KOPT-K1 (cell line): Measurements from ENCODE around the gene AK5.

Experiments
- H3K27ac ChIP-seq: fragments of 200-600 bp; sonication (generic); 2 replicates; pipeline ENCODE4 v1.5.1; 2016; ENCODE audit warnings: antibody characterized with exemption, mild to moderate bottlenecking, low read depth, low read length; ENCODE audit not compliant: poor library complexity, severe bottlenecking
- H3K36me3 ChIP-seq: fragments of 200-600 bp; sonication (generic); 2 replicates; pipeline ENCODE4 v1.5.1; 2017; ENCODE audit warnings: antibody characterized with exemption, mild to moderate bottlenecking, low read length, moderate library complexity; ENCODE audit not compliant: insufficient read depth
- H3K9me3 ChIP-seq: fragments of 200-600 bp; sonication (generic); 2 replicates; pipeline ENCODE4 v1.5.1; 2017; ENCODE audit warnings: antibody characterized with exemption, low read length, mild to moderate bottlenecking; ENCODE audit not compliant: insufficient read depth, poor library complexity, severe bottlenecking

Gene AK5

DNA sequence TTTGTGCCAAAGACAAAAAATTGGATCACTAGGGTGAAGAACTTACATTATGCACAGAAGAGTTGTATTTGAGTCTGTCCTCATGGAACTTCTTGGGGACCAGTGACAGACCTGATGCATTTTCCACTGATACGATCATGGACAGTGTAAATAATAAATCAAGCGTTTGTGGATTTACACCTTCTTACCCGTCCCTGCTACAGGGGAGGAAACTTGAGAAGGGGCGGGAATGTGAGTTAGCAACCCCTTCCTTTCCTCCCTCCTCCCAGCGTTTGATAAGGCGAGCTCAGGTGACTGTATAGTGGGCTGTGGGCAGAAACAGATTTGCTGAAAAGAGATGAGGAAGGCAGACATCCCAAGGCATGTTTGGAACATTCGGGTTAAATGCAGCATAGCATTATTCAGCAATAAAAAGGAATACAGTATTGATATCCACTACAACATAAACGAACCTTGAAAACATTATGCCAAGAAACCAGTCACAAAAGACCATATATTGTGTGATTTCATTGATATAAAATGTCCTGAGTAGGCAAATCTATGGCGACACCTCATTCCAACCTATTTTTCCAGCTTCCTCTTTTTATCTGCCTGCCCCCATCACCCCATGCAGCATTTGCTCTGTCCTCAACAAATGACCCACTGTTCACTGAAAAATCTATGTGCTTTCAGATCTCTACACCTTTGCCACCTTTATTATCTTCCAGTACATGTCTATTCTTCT is 271.9 kb downstream of the AK5 start:
- Histone ChIP-seq H3K36me3 (no peaks in the 10 kb centered on the region), H3K9me3 (no peaks in the 10 kb centered on the region), H3K27ac (no peak overlapping the region)

DNA sequence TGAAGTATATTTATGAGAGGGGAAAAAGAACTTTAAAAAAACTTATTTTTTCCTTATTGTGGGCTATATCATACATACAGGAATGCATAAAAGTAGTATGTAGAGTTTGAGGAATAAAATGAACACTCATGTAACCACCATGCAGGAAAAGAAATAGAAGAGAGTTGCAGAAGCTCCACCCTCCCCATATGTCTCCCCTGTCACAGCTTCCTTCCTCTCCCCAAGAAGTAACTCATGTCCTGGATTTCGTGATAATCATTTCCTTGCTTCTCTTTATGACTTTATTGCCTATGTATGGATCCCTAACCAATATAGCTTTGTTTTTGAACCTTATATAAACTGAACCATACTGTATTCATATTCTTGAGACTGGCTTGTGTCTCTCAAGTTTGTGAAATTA is 274.2 kb downstream of the AK5 start:
- H3K27ac ChIP-seq, result no peak overlapping the region
- no peaks in the 10 kb centered on the region for H3K9me3 ChIP-seq
- peaks cover 8% of the 10 kb centered on the region; the same call in 1 of the 2 replicates for H3K36me3 ChIP-seq

DNA sequence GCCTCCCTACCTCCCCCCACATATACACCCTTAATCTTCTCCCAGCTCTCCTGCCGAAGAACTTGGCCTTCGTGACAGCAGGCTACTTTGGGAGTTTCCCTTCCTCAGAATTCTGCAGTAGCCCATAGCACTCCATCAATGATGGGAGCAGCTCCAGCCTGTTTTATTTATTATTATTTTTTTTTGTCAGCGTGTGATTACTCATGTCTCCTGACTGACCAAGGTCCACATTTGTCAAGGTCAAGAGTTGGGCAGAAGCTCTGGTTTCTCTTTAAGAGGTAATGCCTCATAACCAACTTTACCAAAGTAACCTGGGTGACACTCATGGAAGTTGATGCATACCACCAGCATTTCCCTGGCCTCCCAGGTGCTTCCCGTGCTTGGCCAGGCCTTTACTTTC is 275.2 kb downstream of the AK5 start:
- Histone ChIP-seq H3K27ac (no peak overlapping the region), H3K9me3 (no peaks in the 10 kb centered on the region), H3K36me3 (peaks cover 18% of the 10 kb centered on the region; the same call in 1 of the 2 replicates)

DNA sequence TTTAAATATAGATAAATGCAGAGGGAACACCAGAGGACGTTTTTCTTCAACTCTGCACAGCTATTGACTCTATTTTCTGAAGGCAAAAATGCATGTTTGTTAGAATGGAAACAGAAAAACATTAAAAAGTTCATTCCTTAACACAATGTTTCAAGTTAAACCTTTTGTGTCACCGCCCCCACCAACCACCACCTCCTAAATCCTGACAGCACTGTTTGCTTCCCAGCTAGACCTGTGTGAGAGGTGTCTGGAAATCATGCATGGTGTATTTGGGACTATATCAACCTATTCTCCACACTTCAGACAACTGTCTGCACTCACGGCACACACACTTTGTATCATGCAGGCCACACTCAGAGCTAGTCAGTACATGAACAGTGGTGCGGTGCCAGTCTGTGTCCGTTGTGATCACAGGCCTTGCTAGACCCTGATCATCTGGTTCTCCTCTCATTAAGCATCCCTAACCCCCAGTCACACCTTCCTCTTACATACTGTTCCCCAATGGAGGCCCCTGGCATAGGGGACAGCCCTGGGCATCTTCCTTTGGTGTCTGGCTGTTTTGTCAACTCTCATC is 276.9 kb downstream of the AK5 start:
- Histone ChIP-seq H3K27ac (no peak overlapping the region), H3K36me3 (peaks cover 34% of the 10 kb centered on the region), H3K9me3 (no peaks in the 10 kb centered on the region)

DNA sequence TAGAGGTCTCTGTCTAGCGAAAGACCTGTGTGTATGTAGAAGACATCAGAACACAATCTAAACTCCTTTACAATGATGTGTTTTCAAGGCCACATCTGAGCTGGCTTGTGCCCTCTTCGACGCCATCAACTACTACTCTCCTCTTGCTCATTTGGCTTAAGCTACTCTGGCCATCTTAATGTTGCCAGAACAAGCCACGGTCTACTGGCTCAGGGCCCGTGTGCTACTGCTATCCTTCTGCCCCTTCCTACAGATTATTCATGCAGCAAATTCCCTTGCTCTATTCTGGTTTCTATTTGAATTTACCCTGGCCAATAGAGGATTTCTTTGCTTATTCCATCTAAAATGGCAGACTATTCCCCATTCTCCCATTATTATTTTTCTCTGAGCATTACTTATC is 278.9 kb downstream of the AK5 start:
- no peak overlapping the region for H3K27ac ChIP-seq
- H3K9me3 ChIP-seq, result no peaks in the 10 kb centered on the region
- peaks cover 52% of the 10 kb centered on the region for H3K36me3 ChIP-seq

DNA sequence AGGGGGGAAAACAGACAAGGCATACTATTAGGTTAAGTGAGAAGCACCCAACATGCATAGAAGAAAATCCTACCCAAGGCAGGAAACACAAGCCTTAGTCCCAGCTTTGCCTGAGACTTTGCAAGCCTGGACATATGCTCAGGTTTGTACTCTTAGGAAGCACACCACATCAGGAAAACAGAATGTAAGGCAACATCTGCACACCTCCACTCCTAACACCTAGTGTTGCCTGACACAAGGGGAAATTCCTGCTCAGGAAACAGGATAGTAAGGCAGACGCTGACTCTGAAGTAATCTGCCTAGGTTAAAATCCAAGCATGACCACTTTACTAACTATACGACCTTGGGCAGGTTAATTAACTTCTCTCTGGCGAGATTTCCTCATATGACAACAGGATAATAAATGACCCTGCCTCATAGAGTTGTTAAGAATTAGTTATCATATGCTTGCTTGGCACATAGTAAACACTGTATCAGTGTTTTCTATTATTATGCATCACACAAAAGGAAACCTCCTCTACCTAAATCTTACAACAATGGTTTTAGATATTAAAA is 280.9 kb downstream of the AK5 start:
- no peaks in the 10 kb centered on the region for H3K9me3 ChIP-seq
- H3K36me3 ChIP-seq, result peaks cover 71% of the 10 kb centered on the region
- H3K27ac ChIP-seq, result no peak overlapping the region

DNA sequence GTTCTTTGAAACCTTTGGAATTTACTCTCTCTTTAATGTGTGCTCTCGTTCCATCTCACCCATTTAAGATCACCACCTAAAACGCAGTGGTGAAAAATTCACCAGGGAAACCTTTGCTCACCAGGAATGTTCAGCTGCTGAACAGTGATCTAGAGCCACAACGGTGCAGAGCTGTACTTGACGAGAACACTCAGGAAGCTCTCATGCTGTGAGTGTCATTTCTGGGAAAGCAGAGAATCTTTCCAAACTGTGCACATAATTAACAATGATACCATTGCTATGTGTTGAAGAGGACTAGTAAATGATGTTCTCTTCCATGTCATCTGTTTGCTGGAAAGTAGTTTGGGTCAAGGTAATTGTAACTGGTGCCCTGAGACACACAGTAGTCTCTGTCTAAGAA is 283.5 kb downstream of the AK5 start:
- Histone ChIP-seq H3K36me3 (peaks cover 88% of the 10 kb centered on the region), H3K27ac (no peak overlapping the region)

DNA sequence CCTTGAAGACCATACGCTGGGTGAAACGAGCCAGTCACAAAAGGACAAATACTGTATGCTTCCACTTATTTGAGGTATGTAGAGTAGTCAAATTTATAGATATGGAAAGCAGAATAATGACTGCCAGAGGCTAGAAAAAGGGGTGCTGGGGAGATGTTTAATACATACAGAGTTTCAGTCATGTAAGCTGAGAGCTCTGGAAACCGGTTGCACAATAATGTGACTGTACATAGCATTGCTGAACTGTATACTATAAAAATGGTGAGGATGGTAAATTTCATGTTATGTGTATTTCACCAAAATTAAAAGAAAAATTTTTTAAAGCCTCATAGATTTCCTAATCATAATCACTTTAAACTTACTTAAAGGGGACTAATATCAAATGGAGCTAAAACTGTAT is 289.8 kb downstream of the AK5 start:
- peaks cover 87% of the 10 kb centered on the region for H3K36me3 ChIP-seq

More for the DNA sequence above, 283.5 kb downstream of the AK5 start:
- H3K9me3 ChIP-seq, result no peaks in the 10 kb centered on the region

DNA sequence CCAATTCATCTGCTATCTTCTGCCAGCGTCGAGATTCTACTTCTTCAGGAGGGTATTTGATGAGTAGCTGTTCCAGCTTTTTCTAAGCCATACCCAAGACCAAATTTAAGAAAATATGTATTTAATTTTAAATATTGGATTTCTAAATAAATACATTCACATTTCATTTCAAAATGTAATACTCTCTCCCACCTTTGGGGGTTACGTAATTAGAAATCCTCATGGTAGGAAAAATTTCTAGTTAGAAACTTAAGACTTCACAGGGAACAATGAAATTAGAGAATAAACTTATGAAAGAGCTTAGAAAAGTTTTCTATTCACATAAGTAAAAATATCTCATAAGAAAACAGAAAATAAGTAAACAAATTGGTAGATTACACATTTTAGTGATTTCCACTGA is 297.7 kb downstream of the AK5 start:
- H3K36me3 ChIP-seq, result peaks cover 98% of the 10 kb centered on the region
- no peaks in the 10 kb centered on the region for H3K9me3 ChIP-seq
- no peak overlapping the region for H3K27ac ChIP-seq

More for the DNA sequence above, 289.8 kb downstream of the AK5 start:
- Histone ChIP-seq H3K27ac (no peak overlapping the region), H3K9me3 (no peaks in the 10 kb centered on the region)

DNA sequence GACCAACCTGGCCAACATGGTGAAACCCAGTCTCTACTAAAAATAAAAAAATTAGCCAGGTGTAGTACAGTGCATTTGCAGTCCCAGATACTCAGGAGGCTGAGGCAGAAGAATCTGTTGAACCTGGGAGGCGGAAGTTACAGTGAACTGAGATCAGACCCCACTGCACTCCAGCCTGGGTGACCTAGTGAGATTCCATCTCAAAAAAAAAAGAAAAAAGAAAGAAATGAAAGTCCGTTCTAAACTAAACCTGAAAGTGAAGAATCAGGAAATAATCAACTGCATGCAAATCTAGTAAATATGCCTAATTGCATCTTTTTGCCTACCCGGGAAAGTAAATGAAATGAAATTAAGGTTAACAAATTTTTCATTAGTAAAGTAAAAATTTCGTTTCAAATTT is 301.1 kb downstream of the AK5 start:
- no peaks in the 10 kb centered on the region for H3K9me3 ChIP-seq
- no peak overlapping the region for H3K27ac ChIP-seq
- peaks cover 67% of the 10 kb centered on the region for H3K36me3 ChIP-seq

DNA sequence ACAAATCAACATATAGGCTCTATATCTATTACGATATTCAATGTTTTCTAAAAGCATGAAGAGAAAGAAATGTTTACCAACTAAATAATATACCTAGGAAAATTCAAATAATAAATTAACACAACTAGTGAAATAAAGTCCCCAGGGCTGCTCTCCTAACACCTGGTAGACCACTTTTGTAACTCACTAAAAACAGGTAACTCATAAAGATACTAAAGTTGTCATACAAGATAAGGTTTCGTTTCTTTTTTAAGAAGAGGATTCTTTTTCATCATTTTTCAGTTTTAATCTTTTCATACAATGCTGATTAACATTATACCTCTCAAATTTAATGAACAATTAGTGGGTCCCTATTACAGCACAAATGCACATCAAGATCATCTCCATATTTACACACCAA is 301.7 kb downstream of the AK5 start:
- Histone ChIP-seq H3K9me3 (no peaks in the 10 kb centered on the region), H3K27ac (no peak overlapping the region), H3K36me3 (peaks cover 64% of the 10 kb centered on the region)

DNA sequence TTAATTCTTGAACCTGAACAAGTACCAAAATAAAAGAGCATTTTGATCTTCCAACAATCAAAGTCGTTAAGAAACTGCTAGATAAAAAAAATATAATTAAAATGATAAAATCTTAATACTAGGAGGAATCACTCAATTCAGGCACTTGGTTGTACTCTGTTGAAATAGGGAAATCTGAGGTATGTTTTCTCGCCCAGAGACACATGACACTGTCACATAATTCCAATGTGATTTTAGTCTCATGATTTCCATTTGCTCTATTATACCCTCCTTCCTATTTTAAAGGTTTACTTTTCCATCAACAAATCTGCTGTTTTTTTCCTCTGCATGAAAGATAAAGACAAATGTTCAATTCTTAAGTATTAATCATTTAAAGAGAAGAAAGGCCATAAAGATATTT is 303.1 kb downstream of the AK5 start:
- H3K27ac ChIP-seq, result no peak overlapping the region
- peaks cover 50% of the 10 kb centered on the region for H3K36me3 ChIP-seq
- no peaks in the 10 kb centered on the region for H3K9me3 ChIP-seq

DNA sequence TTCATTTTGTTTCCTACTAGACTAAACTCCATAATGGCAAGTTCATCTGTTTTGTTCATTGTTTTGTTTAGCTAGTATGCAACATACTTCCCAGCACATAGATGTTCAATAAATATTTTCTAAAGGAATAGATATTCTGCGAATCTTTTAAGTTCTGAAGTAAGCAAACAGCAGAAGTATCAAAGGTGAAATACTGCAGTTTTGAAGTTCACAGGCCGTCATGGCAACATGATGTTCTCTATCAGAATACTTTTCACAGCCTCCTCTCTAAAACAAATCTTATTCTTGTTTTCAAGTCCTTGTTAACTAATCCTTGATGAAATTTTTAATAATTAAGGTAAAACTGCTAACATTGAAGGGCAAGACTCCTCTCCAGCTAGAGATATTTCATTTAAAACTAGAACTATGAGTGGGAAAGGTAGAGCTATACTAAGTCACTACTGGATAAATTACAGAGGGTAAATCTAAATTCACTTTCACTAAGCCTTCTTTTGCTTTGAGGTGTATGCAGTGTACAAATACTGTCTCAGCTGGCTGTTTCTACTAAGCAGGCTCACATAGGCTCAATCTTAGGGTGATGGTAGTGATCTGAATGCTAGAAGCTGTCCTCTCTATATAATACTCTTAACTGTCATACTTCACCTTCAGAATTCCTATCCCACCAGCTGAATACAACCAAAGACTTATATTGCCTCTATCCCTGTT is 303.9 kb downstream of the AK5 start:
- peaks cover 41% of the 10 kb centered on the region for H3K36me3 ChIP-seq
- H3K27ac ChIP-seq, result no peak overlapping the region
- no peaks in the 10 kb centered on the region for H3K9me3 ChIP-seq

DNA sequence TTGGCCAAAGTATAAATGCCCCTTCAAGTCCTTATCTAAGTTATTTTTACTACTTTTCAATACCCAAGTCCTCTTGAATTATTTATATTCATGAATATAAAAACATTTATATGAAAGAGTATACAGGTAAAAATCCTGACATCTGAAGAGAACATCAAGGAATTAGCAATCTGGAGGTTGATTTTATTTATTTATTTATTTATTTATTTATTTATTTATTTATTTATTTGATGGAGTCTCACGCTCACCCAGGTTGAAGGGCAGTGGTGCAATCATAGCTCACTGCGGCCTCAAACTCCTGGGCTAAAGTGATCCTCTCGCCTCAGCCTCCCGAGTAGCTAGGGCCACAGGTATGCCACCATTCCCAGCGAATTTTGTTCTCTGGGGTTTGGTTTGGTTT is 307.4 kb downstream of the AK5 start:
- H3K36me3 ChIP-seq, result peaks cover 13% of the 10 kb centered on the region; the same call in 1 of the 2 replicates
- H3K27ac ChIP-seq, result no peak overlapping the region
- H3K9me3 ChIP-seq, result no peaks in the 10 kb centered on the region

DNA sequence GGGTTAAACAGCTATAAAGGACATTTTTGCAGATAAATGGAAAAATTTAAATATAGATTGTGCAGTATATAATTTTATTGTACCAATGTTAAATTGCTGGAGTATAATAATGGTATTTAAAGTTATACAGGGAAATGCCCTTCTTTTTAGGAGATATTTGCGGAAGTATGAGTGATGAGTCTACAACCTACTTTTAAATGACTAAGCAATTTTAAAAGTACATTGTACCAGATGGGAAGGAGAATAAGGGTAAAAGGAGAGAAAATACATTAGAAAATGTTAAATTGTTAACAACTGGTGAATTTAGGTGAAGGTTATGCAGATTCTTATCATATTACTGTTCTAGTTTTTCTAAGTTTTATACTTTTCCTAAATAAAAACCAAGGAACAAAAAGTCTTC is 308.8 kb downstream of the AK5 start:
- Histone ChIP-seq H3K9me3 (no peaks in the 10 kb centered on the region), H3K27ac (no peak overlapping the region), H3K36me3 (peaks cover 11% of the 10 kb centered on the region)
